SH-SY5Y (cell line): Measurements from ENCODE around the gene SLC36A4.

ENCODE experiments used
- GATA2 ChIP-seq: IDR thresholded peaks from 2 replicates; pipeline ENCODE4 v1.6.1; 2011; ENCODE audit warnings: mild to moderate bottlenecking, low read depth, low read length
- GATA3 ChIP-seq: IDR thresholded peaks from 2 replicates; pipeline ENCODE4 v1.6.1; 2011; ENCODE audit warnings: low read depth, mild to moderate bottlenecking, low read length, moderate library complexity

Gene SLC36A4

DNA sequence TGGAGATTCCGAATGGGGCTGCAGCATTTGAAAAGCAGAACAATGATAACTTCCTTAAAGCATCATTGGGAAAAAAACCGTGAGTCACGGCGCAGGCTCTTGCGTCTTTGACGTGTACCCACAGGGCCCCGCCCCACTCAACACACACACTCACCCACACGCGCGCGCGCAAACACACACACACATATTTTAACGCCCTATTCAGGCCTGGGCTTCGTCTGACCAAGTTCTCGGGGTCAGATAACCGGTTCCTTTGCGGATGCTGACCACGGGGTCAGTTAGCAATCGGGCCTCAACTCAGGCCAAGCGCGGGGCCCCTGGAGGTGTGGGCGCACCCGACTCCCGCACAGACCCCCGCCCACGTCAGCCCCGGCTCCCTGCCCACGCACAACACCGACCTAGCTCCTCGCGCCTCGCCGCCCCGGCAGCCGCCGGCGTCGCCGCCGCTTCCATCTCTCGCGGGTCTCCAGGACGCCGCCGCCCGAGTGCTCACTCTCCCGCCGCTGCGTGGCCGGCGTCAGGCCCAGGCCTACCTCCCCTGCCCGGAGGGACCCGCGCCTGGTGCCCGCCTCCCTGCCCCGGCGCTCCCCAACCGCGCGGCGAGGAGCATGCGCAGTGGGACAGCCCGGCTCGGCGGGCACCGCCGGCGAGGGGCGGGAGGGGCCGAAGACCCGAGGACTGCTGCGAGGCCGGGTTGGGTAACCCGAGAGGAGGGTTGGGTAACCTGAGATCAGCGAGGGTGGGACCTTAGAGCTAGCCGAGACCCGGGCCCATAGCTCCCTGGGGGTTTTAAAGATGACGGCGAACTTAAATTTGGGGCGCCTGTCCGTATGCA lies at the start of gene SLC36A4:
Gene SLC36A4 (minus strand): TSS at position 612 of the 835 bp plus-strand sequence. CDS start 159 bp downstream, at position 453.
- TF ChIP-seq GATA2: no peak
- TF ChIP-seq GATA3: no peak

DNA sequence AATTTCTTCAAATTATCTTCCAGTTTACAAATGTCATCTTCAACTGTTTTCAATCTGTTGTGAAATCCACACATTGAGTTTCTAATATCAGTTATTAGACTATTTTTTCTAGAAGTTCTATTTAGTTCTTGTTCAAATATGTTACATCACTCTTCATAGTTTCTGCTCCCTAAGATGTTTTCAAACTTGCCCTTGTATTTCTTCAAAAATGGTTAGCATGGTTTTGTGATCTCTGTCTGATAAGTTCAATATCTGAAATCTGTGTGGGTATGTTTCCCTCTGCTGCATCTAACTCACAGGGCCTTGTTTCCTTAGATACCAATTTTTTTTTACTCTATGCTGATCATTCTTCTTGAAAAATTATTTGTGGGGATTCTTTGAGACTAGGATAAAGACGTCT lies 46.2 kb upstream of the SLC36A4 start:
- no peak for TF ChIP-seq GATA2
- no peak for TF ChIP-seq GATA3

DNA sequence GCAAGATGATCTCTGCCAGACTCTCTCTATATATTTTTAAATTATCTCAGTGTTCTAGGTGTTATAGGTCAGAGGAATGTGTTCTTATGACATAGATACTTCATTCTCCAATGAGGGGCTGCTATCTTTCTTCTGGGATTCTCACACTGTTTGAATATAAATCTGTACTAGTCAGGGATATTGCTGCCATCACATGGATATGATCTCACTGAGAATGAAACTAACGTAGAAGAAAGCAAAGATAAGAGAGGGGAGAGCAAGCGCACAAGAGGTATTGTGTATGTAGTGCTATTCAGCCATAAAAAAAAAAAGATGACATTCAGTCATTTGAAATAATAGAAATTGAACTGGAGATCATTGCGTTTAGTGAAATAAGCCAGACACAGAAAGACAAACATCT lies 42.2 kb upstream of the SLC36A4 start:
- TF ChIP-seq GATA3 (no peak), GATA2 (no peak)

- TF ChIP-seq GATA3 (no peak), GATA2 (no peak)
Observed at GRCh38 chr11:93238956-93239355, 41.2 kb upstream of the SLC36A4 start.

GRCh38 chr11:93236741-93237675 lies 39.2 kb upstream of the SLC36A4 start:
- no peak for TF ChIP-seq GATA3
- no peak for TF ChIP-seq GATA2

GRCh38 chr11:93234602-93235207 lies 36.9 kb upstream of the SLC36A4 start:
- TF ChIP-seq GATA2 (no peak), GATA3 (no peak)

DNA sequence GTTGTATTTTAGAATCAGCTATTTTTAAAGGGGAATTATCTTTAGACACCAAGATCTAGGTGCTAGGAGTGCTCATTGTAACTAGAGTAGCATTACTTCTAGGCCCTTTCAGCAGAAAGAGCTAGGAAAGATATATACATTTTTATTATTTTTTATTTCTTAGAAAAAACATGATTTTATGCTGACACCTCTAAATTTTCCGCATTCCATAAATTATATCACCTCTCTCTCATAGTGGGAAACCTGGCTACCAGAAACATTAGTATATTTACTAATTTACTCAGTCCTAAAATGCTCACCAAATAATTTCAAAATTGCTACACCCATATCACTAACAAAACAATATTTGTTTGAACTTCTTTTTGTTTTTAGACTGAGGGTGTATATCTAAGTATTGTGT lies 32.1 kb upstream of the SLC36A4 start:
- TF ChIP-seq GATA2 (no peak), GATA3 (no peak)

- TF ChIP-seq GATA2 (no peak), GATA3 (no peak)
Observed at GRCh38 chr11:93225662-93226061, 27.9 kb upstream of the SLC36A4 start.

GRCh38 chr11:93221539-93221938 lies 23.7 kb upstream of the SLC36A4 start:
- no peak for TF ChIP-seq GATA3
- TF ChIP-seq GATA2: no peak

DNA sequence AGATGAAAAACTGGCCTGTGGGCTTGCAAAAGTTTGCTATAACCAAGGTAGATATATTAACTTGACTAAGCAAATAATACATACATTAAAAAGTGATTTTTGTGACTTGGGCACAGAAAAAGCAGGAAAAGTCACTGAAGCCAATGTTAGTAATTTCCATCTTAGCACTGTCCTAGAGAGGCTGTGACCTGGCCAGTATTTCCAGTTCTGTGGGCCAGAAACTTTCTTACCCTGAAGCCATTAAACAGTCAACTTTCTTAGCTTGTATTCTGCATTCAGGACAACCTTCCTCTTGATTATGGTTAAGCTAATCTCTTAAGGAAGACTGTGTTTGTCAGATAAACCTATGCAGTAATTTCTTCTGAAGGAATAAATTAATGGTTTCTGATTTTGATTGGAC lies 22.3 kb upstream of the SLC36A4 start:
- no peak for TF ChIP-seq GATA2
- TF ChIP-seq GATA3: no peak

- no peak for TF ChIP-seq GATA3
- no peak for TF ChIP-seq GATA2
Observed at GRCh38 chr11:93219440-93219839, 21.6 kb upstream of the SLC36A4 start.

- TF ChIP-seq GATA2: peak; percentile 43; the same call in 1 of the 2 replicates
- TF ChIP-seq GATA3: 0 out of 2 replicates have a peak, but pooled peaks have one; percentile 32
Observed at GRCh38 chr11:93216511-93217101, 18.8 kb upstream of the SLC36A4 start.

GRCh38 chr11:93213622-93214021 lies 15.8 kb upstream of the SLC36A4 start:
- TF ChIP-seq GATA3 (no peak), GATA2 (no peak)

DNA sequence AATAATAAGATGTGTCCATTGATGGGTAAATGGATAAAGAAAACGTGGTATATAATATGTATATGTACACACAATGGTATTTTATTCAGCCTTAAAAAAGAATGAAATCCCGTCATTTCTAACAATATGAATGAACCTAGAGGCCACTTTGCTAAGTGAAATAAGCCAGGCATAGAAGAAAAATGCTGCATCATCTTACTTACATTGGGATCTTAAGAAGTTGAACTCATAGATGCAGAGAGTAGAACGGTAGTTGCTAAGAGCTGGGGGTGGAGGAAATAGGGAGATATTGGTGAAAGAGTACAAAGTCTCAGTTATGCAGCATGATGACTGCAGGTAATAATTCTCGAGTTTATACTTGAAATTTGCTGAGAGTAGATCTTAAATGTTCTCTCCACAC lies 14.3 kb upstream of the SLC36A4 start:
- TF ChIP-seq GATA2: no peak
- no peak for TF ChIP-seq GATA3
